AG04450 (cell line): ENCODE data around the gene ANKS1B. TPM values are rescaled to one million over a fixed set of nuclear protein-coding genes. Genes with fewer than 3 reads are reported as not detected.

ENCODE experiments used
- CTCF ChIA-PET: fragments of 300-600, 350-600 bp; formaldehyde crosslinking; extraction: SDS; loops from one replicate; lab custom pipeline; 2022; ENCODE audit warnings: antibody characterized with exemption, inconsistent platforms; lab: Charles Lee
- POLR2A ChIA-PET: fragments of 350-600 bp; formaldehyde crosslinking; extraction: SDS; loops from one replicate; lab custom pipeline; 2021; ENCODE audit warnings: antibody characterized with exemption, inconsistent platforms; lab: Yijun Ruan, JAX
- DNase-seq: peaks from one replicate; pipeline ENCODE4 v3.0.0-alpha.2; 2011; ENCODE audit warnings: low read depth, low spot score
- H3K27ac ChIP-seq: one replicate; pipeline ENCODE4 v1.5.1; 2012; ENCODE audit warnings: low read depth, low read length, control low read depth
- H3K27me3 ChIP-seq: one replicate; pipeline ENCODE4 v1.6.0; 2012; ENCODE audit warnings: low read length; ENCODE audit not compliant: control insufficient read depth, insufficient read depth
- H3K4me3 ChIP-seq: 2 replicates; pipeline ENCODE4 v1.5.1; 2011; ENCODE audit warnings: mild to moderate bottlenecking, low read depth, low read length, control low read depth
- H3K9me3 ChIP-seq: 2 replicates; pipeline ENCODE4 v1.5.1; 2012; ENCODE audit warnings: low read length; ENCODE audit not compliant: control insufficient read depth, insufficient read depth
- polyA plus RNA-seq: library from polyadenylated mRNA; depleted of rRNA; stranded (reverse); fragments of >200 nt; gene quantifications from 2 replicates; pipeline ENCODE4 v1.2.3, GENCODE V29; 2011
- TF ChIP-seq, protein P1 (sequence below): IDR thresholded peaks from 2 replicates; pipeline ENCODE4 v1.5.1; 2011; ENCODE audit warnings: low read depth, low read length, control low read depth, inconsistent platforms

Gene ANKS1B
- polyA plus RNA-seq, 1 experiment, result 0.22 TPM

DNA sequence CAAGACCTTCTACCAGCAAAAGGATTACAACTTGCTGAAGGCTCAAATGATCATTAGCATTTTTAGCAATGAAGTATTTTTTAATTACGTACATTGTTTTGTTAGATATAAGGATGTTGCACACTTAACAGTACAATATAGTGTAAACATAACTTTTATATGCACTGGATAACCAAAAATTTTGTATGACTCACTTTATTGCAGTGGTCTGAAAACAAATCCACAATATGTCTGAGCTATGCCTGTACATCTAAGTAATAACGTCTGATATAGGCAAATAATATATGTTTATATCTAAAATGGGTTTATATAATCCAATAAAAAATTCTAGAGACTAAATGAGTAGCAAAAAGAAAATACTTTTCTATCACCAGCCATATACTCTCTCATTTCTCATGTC, 10.6 kb downstream of the ANKS1B start:
- no peak for DNase-seq
- CTCF ChIA-PET, result no interaction called here
- Histone ChIP-seq H3K9me3 (no peaks in the 10 kb centered on the region), H3K27me3 (peaks cover 3% of the 10 kb centered on the region), H3K27ac (no peak overlapping the region), H3K4me3 (no peak overlapping the region)
- POLR2A ChIA-PET, result no interaction called here
- TF ChIP-seq, protein P1, sequence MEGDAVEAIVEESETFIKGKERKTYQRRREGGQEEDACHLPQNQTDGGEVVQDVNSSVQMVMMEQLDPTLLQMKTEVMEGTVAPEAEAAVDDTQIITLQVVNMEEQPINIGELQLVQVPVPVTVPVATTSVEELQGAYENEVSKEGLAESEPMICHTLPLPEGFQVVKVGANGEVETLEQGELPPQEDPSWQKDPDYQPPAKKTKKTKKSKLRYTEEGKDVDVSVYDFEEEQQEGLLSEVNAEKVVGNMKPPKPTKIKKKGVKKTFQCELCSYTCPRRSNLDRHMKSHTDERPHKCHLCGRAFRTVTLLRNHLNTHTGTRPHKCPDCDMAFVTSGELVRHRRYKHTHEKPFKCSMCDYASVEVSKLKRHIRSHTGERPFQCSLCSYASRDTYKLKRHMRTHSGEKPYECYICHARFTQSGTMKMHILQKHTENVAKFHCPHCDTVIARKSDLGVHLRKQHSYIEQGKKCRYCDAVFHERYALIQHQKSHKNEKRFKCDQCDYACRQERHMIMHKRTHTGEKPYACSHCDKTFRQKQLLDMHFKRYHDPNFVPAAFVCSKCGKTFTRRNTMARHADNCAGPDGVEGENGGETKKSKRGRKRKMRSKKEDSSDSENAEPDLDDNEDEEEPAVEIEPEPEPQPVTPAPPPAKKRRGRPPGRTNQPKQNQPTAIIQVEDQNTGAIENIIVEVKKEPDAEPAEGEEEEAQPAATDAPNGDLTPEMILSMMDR, result no peak

DNA sequence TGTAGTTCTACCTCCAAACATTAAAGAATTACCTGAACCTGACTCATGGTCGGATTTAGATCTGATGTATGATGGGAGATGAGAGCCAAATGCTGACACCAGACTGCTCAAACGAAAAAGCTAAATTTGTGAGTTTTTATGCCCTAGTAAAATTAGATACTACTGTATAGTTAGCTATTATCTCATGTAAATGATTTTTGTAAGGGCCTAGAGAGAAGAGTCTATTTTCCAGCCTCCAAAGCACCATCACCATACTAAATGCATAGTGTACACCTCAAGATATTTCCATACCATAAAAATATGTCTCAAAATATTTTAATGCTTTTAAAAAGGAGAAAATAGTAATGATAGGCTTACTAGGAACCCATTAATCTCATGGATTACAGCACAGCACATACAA, 18.3 kb downstream of the ANKS1B start:
- POLR2A ChIA-PET, result no interaction called here
- no peak overlapping the region for H3K27ac ChIP-seq
- TF ChIP-seq, protein P1, result no peak
- H3K4me3 ChIP-seq, result no peak overlapping the region
- no peaks in the 10 kb centered on the region for H3K9me3 ChIP-seq
- no peak for DNase-seq
- H3K27me3 ChIP-seq, result no peaks in the 10 kb centered on the region
- CTCF ChIA-PET, result no interaction called here

DNA sequence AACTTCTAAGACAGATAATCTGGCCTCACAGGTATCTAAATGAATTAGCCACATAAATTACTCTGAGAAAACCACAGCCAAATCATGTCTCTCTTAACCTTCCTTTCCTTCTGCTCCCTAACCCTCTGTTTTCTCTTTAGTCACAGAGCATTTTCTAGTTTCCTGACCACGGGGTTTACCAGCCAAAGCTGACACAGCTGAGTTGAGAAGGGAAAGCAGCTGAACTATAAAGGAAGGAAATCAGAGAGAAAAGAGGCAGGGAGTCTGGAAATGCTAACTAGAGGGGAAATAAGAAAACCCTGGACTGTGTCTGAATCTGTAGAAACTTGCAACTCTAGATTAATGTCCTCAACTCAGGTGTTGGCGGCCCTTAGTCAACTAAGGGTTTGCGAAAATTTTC, 24.4 kb downstream of the ANKS1B start:
- CTCF ChIA-PET, result no interaction called here
- TF ChIP-seq, protein P1, result no peak
- H3K27me3 ChIP-seq, result no peaks in the 10 kb centered on the region
- POLR2A ChIA-PET, result no interaction called here
- DNase-seq, result no peak
- H3K27ac ChIP-seq, result no peak overlapping the region
- no peak overlapping the region for H3K4me3 ChIP-seq
- H3K9me3 ChIP-seq, result no peaks in the 10 kb centered on the region

DNA sequence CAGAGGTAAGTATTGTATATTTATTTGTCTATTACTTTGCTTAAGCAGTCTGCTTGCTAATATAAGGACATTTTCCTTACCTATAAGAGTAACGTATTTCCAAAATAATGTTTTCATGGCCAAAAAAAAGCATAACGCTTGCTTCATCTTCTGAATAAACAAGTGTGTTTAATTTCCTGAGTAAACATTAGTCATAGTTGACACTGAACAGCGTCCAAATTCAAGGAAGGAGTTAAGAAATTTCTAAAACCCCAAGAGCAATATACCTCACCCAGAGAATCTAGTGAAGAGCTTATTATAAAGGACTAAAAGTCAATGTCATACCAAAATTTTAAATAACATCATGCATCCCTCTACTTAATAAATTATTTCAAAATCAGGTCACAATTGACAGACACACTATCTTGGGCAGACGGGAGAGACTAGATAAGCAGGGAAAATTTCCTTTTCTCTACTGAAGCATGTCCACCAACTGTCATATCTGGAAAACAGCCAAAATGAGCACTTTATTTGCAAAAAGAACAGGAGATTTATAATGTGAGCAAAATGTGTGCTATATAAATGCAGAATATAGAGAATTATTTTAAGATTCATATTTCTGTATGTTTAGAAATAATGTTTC, 25.1 kb downstream of the ANKS1B start:
- TF ChIP-seq, protein P1, result no peak
- ChIA-PET CTCF (no interaction called here), POLR2A (no interaction called here)
- no peak overlapping the region for H3K4me3 ChIP-seq
- H3K9me3 ChIP-seq, result no peaks in the 10 kb centered on the region
- DNase-seq, result no peak
- H3K27me3 ChIP-seq, result no peaks in the 10 kb centered on the region
- H3K27ac ChIP-seq, result no peak overlapping the region

DNA sequence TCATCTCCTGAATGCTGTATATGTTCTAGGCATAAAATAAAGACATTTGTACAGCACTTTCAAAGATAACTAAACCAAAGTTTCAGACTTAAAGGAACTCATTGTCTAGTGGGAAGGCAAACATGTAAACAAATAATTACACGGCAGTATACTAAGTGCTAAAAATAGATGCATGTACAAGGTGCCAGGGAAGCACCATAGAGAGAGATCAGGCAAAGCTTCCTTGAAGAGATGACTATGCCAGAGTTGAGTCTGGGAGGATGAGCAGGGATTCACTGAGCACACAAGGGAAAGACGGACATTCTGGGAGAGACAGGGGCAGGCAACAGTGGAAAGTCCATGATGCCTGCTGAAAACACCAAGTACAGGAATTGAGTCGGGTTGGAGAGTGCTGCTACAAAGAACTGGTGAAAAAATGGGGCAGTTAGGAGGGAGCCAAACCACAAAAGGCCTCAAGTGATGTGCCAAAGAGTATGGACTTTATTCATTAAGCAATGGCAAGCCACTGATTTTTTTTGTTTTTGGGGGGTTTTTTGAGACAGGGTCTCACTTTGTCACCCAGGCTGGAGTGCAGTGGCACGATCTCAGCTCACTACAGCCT, 26.8 kb downstream of the ANKS1B start:
- no peaks in the 10 kb centered on the region for H3K27me3 ChIP-seq
- H3K4me3 ChIP-seq, result no peak overlapping the region
- POLR2A ChIA-PET, result no interaction called here
- CTCF ChIA-PET, result no interaction called here
- H3K9me3 ChIP-seq, result no peaks in the 10 kb centered on the region
- TF ChIP-seq, protein P1, result no peak
- no peak overlapping the region for H3K27ac ChIP-seq
- no peak for DNase-seq
